ENCODE results near the gene RGMA.

RGMA gene

GRCh38 chr15:93017526-93017925 lies 71.5 kb downstream of the RGMA start:
- DNase-seq = peak in 1 of 2 donors; percentile 46
- H3K23ac ChIP-seq (ENCODE audit: low read length) = no peak overlapping the region
- no peak overlapping the region for H2AFZ ChIP-seq (ENCODE audit: insufficient read depth, low read length, poor library complexity)
- no peak overlapping the region for H4K91ac ChIP-seq (ENCODE audit: low read depth, low read length)
- H2AK5ac ChIP-seq (ENCODE audit: low read length) = no peak overlapping the region
- H3K4me2 ChIP-seq (ENCODE audit: low read length) = no peak overlapping the region
- no peaks in the 10 kb centered on the region for H3K27me3 ChIP-seq (ENCODE audit: insufficient read depth, low read length)
- H3K18ac ChIP-seq (ENCODE audit: low read length) = no peak overlapping the region
- H4K12ac ChIP-seq (ENCODE audit: low read depth, low read length) = no peak overlapping the region
- no peak overlapping the region for H3K4me3 ChIP-seq (ENCODE audit: low read depth, low read length)
- H3K9me3 ChIP-seq (ENCODE audit: insufficient read depth, low read depth, low read length) = no peaks in the 10 kb centered on the region
- H4K8ac ChIP-seq (ENCODE audit: low read depth, low read length) = no peak overlapping the region
- WGBS (ENCODE audit: extremely low coverage, insufficient coverage, insufficient read length) = no CpG with 5 or more reads among the region's 6 CpGs
- H2BK12ac ChIP-seq (ENCODE audit: low read length) = no peak overlapping the region
- H3K79me1 ChIP-seq (ENCODE audit: low read length) = no peaks in the 10 kb centered on the region
- no peak overlapping the region for H3K14ac ChIP-seq (ENCODE audit: low read length)
- H3K36me3 ChIP-seq (ENCODE audit: control insufficient read depth in 1 of 2, insufficient read depth in 2 of 2, low read length in 2 of 2) = peaks cover 41 to 71% of the 10 kb centered on the region in 2 experiments
- no peak overlapping the region for H3K4ac ChIP-seq (ENCODE audit: low read depth, low read length)
- H3K9ac ChIP-seq (ENCODE audit: low read length) = no peak overlapping the region
- no peak overlapping the region for H3K27ac ChIP-seq (ENCODE audit: low read depth, low read length)
- no peak overlapping the region for H2BK120ac ChIP-seq (ENCODE audit: insufficient read depth, low read length, poor library complexity)
- no peak overlapping the region for H2BK5ac ChIP-seq (ENCODE audit: low read depth, low read length, poor library complexity)
- H3K79me2 ChIP-seq (ENCODE audit: control insufficient read depth, insufficient read depth, low read length, poor library complexity) = no peaks in the 10 kb centered on the region
- no peaks in the 10 kb centered on the region for H3K4me1 ChIP-seq (ENCODE audit: control insufficient read depth in 1 of 2, insufficient read depth in 2 of 2, low read length in 2 of 2)

- Histone ChIP-seq H3K14ac (ENCODE audit: low read length) (no peak overlapping the region), H3K79me1 (ENCODE audit: low read length) (no peaks in the 10 kb centered on the region), H3K9ac (ENCODE audit: low read length) (peak overlapping the region; percentile 19), H3K27ac (ENCODE audit: low read depth, low read length) (no peak overlapping the region), H4K91ac (ENCODE audit: low read depth, low read length) (no peak overlapping the region), H2BK120ac (ENCODE audit: insufficient read depth, low read length, poor library complexity) (no peak overlapping the region), H3K4me2 (ENCODE audit: low read length) (no peak overlapping the region), H3K36me3 (ENCODE audit: control insufficient read depth in 1 of 2, insufficient read depth in 2 of 2, low read length in 2 of 2) (peaks cover 42 to 65% of the 10 kb centered on the region in 2 experiments), H3K9me3 (ENCODE audit: insufficient read depth, low read depth, low read length) (no peaks in the 10 kb centered on the region), H4K8ac (ENCODE audit: low read depth, low read length) (no peak overlapping the region), H3K4me1 (ENCODE audit: control insufficient read depth in 1 of 2, insufficient read depth in 2 of 2, low read length in 2 of 2) (no peaks in the 10 kb centered on the region), H4K12ac (ENCODE audit: low read depth, low read length) (no peak overlapping the region), H3K4me3 (ENCODE audit: low read depth, low read length) (no peak overlapping the region), H3K27me3 (ENCODE audit: insufficient read depth, low read length) (no peaks in the 10 kb centered on the region), H3K23ac (ENCODE audit: low read length) (no peak overlapping the region), H3K4ac (ENCODE audit: low read depth, low read length) (no peak overlapping the region), H2BK12ac (ENCODE audit: low read length) (no peak overlapping the region), H3K79me2 (ENCODE audit: control insufficient read depth, insufficient read depth, low read length, poor library complexity) (no peaks in the 10 kb centered on the region), H2AFZ (ENCODE audit: insufficient read depth, low read length, poor library complexity) (no peak overlapping the region), H2BK5ac (ENCODE audit: low read depth, low read length, poor library complexity) (no peak overlapping the region), H2AK5ac (ENCODE audit: low read length) (no peak overlapping the region), H3K18ac (ENCODE audit: low read length) (no peak overlapping the region)
- DNase-seq = no peak
- WGBS (ENCODE audit: extremely low coverage, insufficient coverage, insufficient read length) = no CpG with 5 or more reads among the region's 1 CpG
Measured at GRCh38 chr15:93012786-93013185, 76.2 kb downstream of the RGMA start.

GRCh38 chr15:93007994-93008393 lies 81.0 kb downstream of the RGMA start:
- Histone ChIP-seq H3K4me2 (ENCODE audit: low read length) (no peak overlapping the region), H2AK5ac (ENCODE audit: low read length) (no peak overlapping the region), H3K9ac (ENCODE audit: low read length) (no peak overlapping the region), H3K4me1 (ENCODE audit: control insufficient read depth in 1 of 2, insufficient read depth in 2 of 2, low read length in 2 of 2) (no peaks in the 10 kb centered on the region), H3K9me3 (ENCODE audit: insufficient read depth, low read depth, low read length) (no peaks in the 10 kb centered on the region), H3K23ac (ENCODE audit: low read length) (no peak overlapping the region), H3K79me2 (ENCODE audit: control insufficient read depth, insufficient read depth, low read length, poor library complexity) (no peaks in the 10 kb centered on the region), H3K18ac (ENCODE audit: low read length) (peak overlapping the region; percentile 25), H3K36me3 (ENCODE audit: control insufficient read depth in 1 of 2, insufficient read depth in 2 of 2, low read length in 2 of 2) (peaks cover 34 to 53% of the 10 kb centered on the region in 2 experiments), H3K27ac (ENCODE audit: low read depth, low read length) (no peak overlapping the region), H4K91ac (ENCODE audit: low read depth, low read length) (no peak overlapping the region), H2BK12ac (ENCODE audit: low read length) (no peak overlapping the region), H3K14ac (ENCODE audit: low read length) (no peak overlapping the region), H2BK5ac (ENCODE audit: low read depth, low read length, poor library complexity) (no peak overlapping the region), H2BK120ac (ENCODE audit: insufficient read depth, low read length, poor library complexity) (no peak overlapping the region), H3K4me3 (ENCODE audit: low read depth, low read length) (no peak overlapping the region), H3K27me3 (ENCODE audit: insufficient read depth, low read length) (no peaks in the 10 kb centered on the region), H4K8ac (ENCODE audit: low read depth, low read length) (no peak overlapping the region), H3K79me1 (ENCODE audit: low read length) (no peaks in the 10 kb centered on the region), H2AFZ (ENCODE audit: insufficient read depth, low read length, poor library complexity) (no peak overlapping the region), H3K4ac (ENCODE audit: low read depth, low read length) (no peak overlapping the region), H4K12ac (ENCODE audit: low read depth, low read length) (no peak overlapping the region)
- no CpG with 5 or more reads among the region's 3 CpGs for WGBS (ENCODE audit: extremely low coverage, insufficient coverage, insufficient read length)
- DNase-seq = no peak

DNA sequence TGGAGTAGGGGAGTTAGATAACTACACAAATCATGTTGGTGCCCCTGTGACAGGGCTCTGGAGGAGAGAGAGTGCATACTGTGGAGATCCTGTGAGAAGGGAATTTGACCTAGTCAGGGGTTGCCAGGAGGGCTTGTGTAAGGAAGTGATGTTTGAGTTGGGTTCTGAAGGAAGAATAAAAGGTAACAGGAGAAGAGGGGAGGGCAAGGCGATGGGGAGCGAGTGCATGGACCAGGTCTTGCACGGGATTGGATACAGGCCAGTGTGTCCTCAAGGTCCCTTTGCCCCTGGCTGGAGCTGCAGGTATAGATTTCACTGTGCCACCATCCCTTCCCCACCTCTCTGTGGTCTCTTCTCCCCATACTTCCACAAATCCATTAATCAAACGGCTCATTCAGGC lies 83.9 kb downstream of the RGMA start:
- no peaks in the 10 kb centered on the region for H3K9me3 ChIP-seq (ENCODE audit: insufficient read depth, low read depth, low read length)

More for the DNA sequence above, 83.9 kb downstream of the RGMA start:
- Histone ChIP-seq H2AK5ac (ENCODE audit: low read length) (no peak overlapping the region), H3K4me2 (ENCODE audit: low read length) (no peak overlapping the region), H3K27me3 (ENCODE audit: insufficient read depth, low read length) (no peaks in the 10 kb centered on the region), H3K4ac (ENCODE audit: low read depth, low read length) (no peak overlapping the region), H3K18ac (ENCODE audit: low read length) (no peak overlapping the region), H4K8ac (ENCODE audit: low read depth, low read length) (no peak overlapping the region), H3K4me3 (ENCODE audit: low read depth, low read length) (no peak overlapping the region), H4K91ac (ENCODE audit: low read depth, low read length) (no peak overlapping the region), H2BK120ac (ENCODE audit: insufficient read depth, low read length, poor library complexity) (no peak overlapping the region), H2BK5ac (ENCODE audit: low read depth, low read length, poor library complexity) (no peak overlapping the region), H3K4me1 (ENCODE audit: control insufficient read depth in 1 of 2, insufficient read depth in 2 of 2, low read length in 2 of 2) (no peaks in the 10 kb centered on the region), H3K79me1 (ENCODE audit: low read length) (no peaks in the 10 kb centered on the region), H2AFZ (ENCODE audit: insufficient read depth, low read length, poor library complexity) (no peak overlapping the region), H3K36me3 (ENCODE audit: control insufficient read depth in 1 of 2, insufficient read depth in 2 of 2, low read length in 2 of 2) (peaks cover 34 to 54% of the 10 kb centered on the region in 2 experiments), H2BK12ac (ENCODE audit: low read length) (no peak overlapping the region), H3K9ac (ENCODE audit: low read length) (no peak overlapping the region), H3K14ac (ENCODE audit: low read length) (no peak overlapping the region), H3K27ac (ENCODE audit: low read depth, low read length) (no peak overlapping the region), H3K79me2 (ENCODE audit: control insufficient read depth, insufficient read depth, low read length, poor library complexity) (no peaks in the 10 kb centered on the region), H3K23ac (ENCODE audit: low read length) (no peak overlapping the region), H4K12ac (ENCODE audit: low read depth, low read length) (no peak overlapping the region)
- WGBS (ENCODE audit: extremely low coverage, insufficient coverage, insufficient read length) = no CpG with 5 or more reads among the region's 4 CpGs
- no peak for DNase-seq
